Stimulated activated CD8-positive, alpha-beta memory T cell treated with anti-CD3 and anti-CD28 coated beads, Interleukin-12 subunit alpha, Interleukin-12 subunit beta, amount 100 ng/mL, for 1 hour (primary cell): ENCODE results near the gene KLRC3.
"Not testable (repeated sequence)": the region's sequence is repeated elsewhere in the genome, so short reads cannot be mapped to it uniquely, and the experiment has no call there.

Source experiments
- DNase-seq: peaks from one replicate; pipeline ENCODE4 v3.0.0-alpha.2; 2020; ENCODE audit warnings: low read depth

Gene KLRC3

GRCh38 chr12:10420334-10420733 is at the start of gene KLRC3:
Gene KLRC3 (minus strand): TSS chr12:10420595. CDS start chr12:10420550, 45 bp downstream.
- DNase-seq, result not testable (repeated sequence)

GRCh38 chr12:10469701-10470100 is 49.3 kb upstream of the KLRC3 start:
- no peak for DNase-seq

GRCh38 chr12:10466311-10466710 is 45.9 kb upstream of the KLRC3 start:
- DNase-seq, result no peak

GRCh38 chr12:10457760-10458159 is 37.4 kb upstream of the KLRC3 start:
- DNase-seq, result no peak

GRCh38 chr12:10456856-10457255 is 36.5 kb upstream of the KLRC3 start:
- DNase-seq, result no peak

GRCh38 chr12:10455766-10456165 is 35.4 kb upstream of the KLRC3 start:
- no peak for DNase-seq

- DNase-seq, result no peak
Measured at GRCh38 chr12:10454531-10454930, 34.1 kb upstream of the KLRC3 start.

GRCh38 chr12:10453156-10453555 is 32.8 kb upstream of the KLRC3 start, which contains the start of gene KLRC1:
Gene KLRC1 (minus strand): TSS chr12:10453377. CDS start chr12:10451156, 2,221 bp downstream.
- DNase-seq, result no peak

- DNase-seq, result no peak
Measured at GRCh38 chr12:10448236-10448635, 27.8 kb upstream of the KLRC3 start.

- DNase-seq, result not testable (repeated sequence)
Measured at GRCh38 chr12:10446052-10446451, 25.7 kb upstream of the KLRC3 start.

GRCh38 chr12:10441144-10441543 is 20.7 kb upstream of the KLRC3 start:
- not testable (repeated sequence) for DNase-seq

- not testable (repeated sequence) for DNase-seq
Measured at GRCh38 chr12:10439608-10440274, 19.3 kb upstream of the KLRC3 start.

- not testable (repeated sequence) for DNase-seq
Measured at GRCh38 chr12:10437601-10438000, 17.2 kb upstream of the KLRC3 start.

- DNase-seq, result not testable (repeated sequence)
Measured at GRCh38 chr12:10435816-10436215, 15.4 kb upstream of the KLRC3 start, which contains the start of gene KLRC2. Gene KLRC2 (minus strand): TSS chr12:10436010. CDS start chr12:10435986, 24 bp downstream.

- DNase-seq, result not testable (repeated sequence)
Measured at GRCh38 chr12:10430623-10431022, 10.2 kb upstream of the KLRC3 start.

- DNase-seq, result not testable (repeated sequence)
Measured at GRCh38 chr12:10425938-10426337, 5.5 kb upstream of the KLRC3 start.

- DNase-seq, result not testable (repeated sequence)
Measured at GRCh38 chr12:10424260-10424899, 4.0 kb upstream of the KLRC3 start.

- not testable (repeated sequence) for DNase-seq
Measured at GRCh38 chr12:10422159-10422558, 1.8 kb upstream of the KLRC3 start.

- no peak for DNase-seq
Measured at GRCh38 chr12:10409392-10409791, 11.0 kb downstream of the KLRC3 start, which contains the start of gene KLRC4. Gene KLRC4 (minus strand): TSS chr12:10409757. CDS start chr12:10409575, 182 bp downstream.

- DNase-seq, result no peak
Measured at GRCh38 chr12:10408842-10409241, 11.6 kb downstream of the KLRC3 start.

- no peak for DNase-seq
Measured at GRCh38 chr12:10406725-10407124, 13.7 kb downstream of the KLRC3 start.

- no peak for DNase-seq
Measured at GRCh38 chr12:10405294-10405693, 15.1 kb downstream of the KLRC3 start.

- no peak for DNase-seq
Measured at GRCh38 chr12:10404798-10405197, 15.6 kb downstream of the KLRC3 start.
